ENCODE measurements around the gene PHYH.
"Not testable (repeated sequence)": the region's sequence is repeated elsewhere in the genome, so short reads cannot be mapped to it uniquely, and the experiment has no call there.

PHYH gene

GRCh38 chr10:13337128-13337826 lies 37.4 kb upstream of the PHYH start:
- no peak for TF ChIP-seq POLR2A (IDR thresholded peaks at IDR 0.05; ENCODE audit: low read depth, low read length)
- no peak for TF ChIP-seq TAF1 (IDR thresholded peaks at IDR 0.05; ENCODE audit: borderline replicate concordance, low read depth, low read length)
- TF ChIP-seq POLR2AphosphoS5 (IDR thresholded peaks at IDR 0.05; ENCODE audit: low read depth, low read length): no peak
- no peak for FAIRE-seq
- DNase-seq (ENCODE audit: insufficient read length): no peak

- FAIRE-seq (no peak), DNase-seq (ENCODE audit: insufficient read length) (no peak)
- TF ChIP-seq TAF1 (IDR thresholded peaks at IDR 0.05; ENCODE audit: borderline replicate concordance, low read depth, low read length) (no peak), POLR2A (IDR thresholded peaks at IDR 0.05; ENCODE audit: low read depth, low read length) (no peak), POLR2AphosphoS5 (IDR thresholded peaks at IDR 0.05; ENCODE audit: low read depth, low read length) (no peak)
Measured at GRCh38 chr10:13335881-13336280, 36.0 kb upstream of the PHYH start.

- TF ChIP-seq POLR2AphosphoS5 (IDR thresholded peaks at IDR 0.05; ENCODE audit: low read depth, low read length) (no peak), POLR2A (IDR thresholded peaks at IDR 0.05; ENCODE audit: low read depth, low read length) (no peak), TAF1 (IDR thresholded peaks at IDR 0.05; ENCODE audit: borderline replicate concordance, low read depth, low read length) (no peak)
- DNase-seq (ENCODE audit: insufficient read length) (no peak), FAIRE-seq (no peak)
Measured at GRCh38 chr10:13334556-13334955, 34.7 kb upstream of the PHYH start.

- no peak for FAIRE-seq
- no peak for TF ChIP-seq POLR2AphosphoS5 (IDR thresholded peaks at IDR 0.05; ENCODE audit: low read depth, low read length)
- no peak for TF ChIP-seq TAF1 (IDR thresholded peaks at IDR 0.05; ENCODE audit: borderline replicate concordance, low read depth, low read length)
- no peak for TF ChIP-seq POLR2A (IDR thresholded peaks at IDR 0.05; ENCODE audit: low read depth, low read length)
- no peak for DNase-seq (ENCODE audit: insufficient read length)
Measured at GRCh38 chr10:13331646-13332045, 31.8 kb upstream of the PHYH start.

GRCh38 chr10:13330980-13331379 lies 31.1 kb upstream of the PHYH start:
- DNase-seq (ENCODE audit: insufficient read length): not testable (repeated sequence)

GRCh38 chr10:13329565-13329964 lies 29.7 kb upstream of the PHYH start:
- DNase-seq (ENCODE audit: insufficient read length): no peak
- FAIRE-seq: no peak
- no peak for TF ChIP-seq TAF1 (IDR thresholded peaks at IDR 0.05; ENCODE audit: borderline replicate concordance, low read depth, low read length)
- TF ChIP-seq POLR2A (IDR thresholded peaks at IDR 0.05; ENCODE audit: low read depth, low read length): no peak
- no peak for TF ChIP-seq POLR2AphosphoS5 (IDR thresholded peaks at IDR 0.05; ENCODE audit: low read depth, low read length)

More at GRCh38 chr10:13330980-13331379, 31.1 kb upstream of the PHYH start:
- FAIRE-seq: not testable (repeated sequence)

- TF ChIP-seq TAF1 (IDR thresholded peaks at IDR 0.05; ENCODE audit: borderline replicate concordance, low read depth, low read length) (no peak), POLR2A (IDR thresholded peaks at IDR 0.05; ENCODE audit: low read depth, low read length) (no peak)
Measured at GRCh38 chr10:13328613-13329012, 28.7 kb upstream of the PHYH start.

GRCh38 chr10:13328126-13328525 lies 28.3 kb upstream of the PHYH start:
- no peak for DNase-seq (ENCODE audit: insufficient read length)
- TF ChIP-seq POLR2AphosphoS5 (IDR thresholded peaks at IDR 0.05; ENCODE audit: low read depth, low read length): no peak
- TF ChIP-seq POLR2A (IDR thresholded peaks at IDR 0.05; ENCODE audit: low read depth, low read length): no peak
- TF ChIP-seq TAF1 (IDR thresholded peaks at IDR 0.05; ENCODE audit: borderline replicate concordance, low read depth, low read length): no peak
- no peak for FAIRE-seq

More at GRCh38 chr10:13328613-13329012, 28.7 kb upstream of the PHYH start:
- FAIRE-seq: no peak
- no peak for DNase-seq (ENCODE audit: insufficient read length)

GRCh38 chr10:13327534-13327933 lies 27.7 kb upstream of the PHYH start:
- no peak for FAIRE-seq
- TF ChIP-seq POLR2A (IDR thresholded peaks at IDR 0.05; ENCODE audit: low read depth, low read length) (no peak), TAF1 (IDR thresholded peaks at IDR 0.05; ENCODE audit: borderline replicate concordance, low read depth, low read length) (no peak), POLR2AphosphoS5 (IDR thresholded peaks at IDR 0.05; ENCODE audit: low read depth, low read length) (no peak)

GRCh38 chr10:13322615-13323148 lies 22.8 kb upstream of the PHYH start:
- FAIRE-seq (no peak), DNase-seq (ENCODE audit: insufficient read length) (no peak)
- TF ChIP-seq POLR2A (IDR thresholded peaks at IDR 0.05; ENCODE audit: low read depth, low read length) (no peak), TAF1 (IDR thresholded peaks at IDR 0.05; ENCODE audit: borderline replicate concordance, low read depth, low read length) (no peak), POLR2AphosphoS5 (IDR thresholded peaks at IDR 0.05; ENCODE audit: low read depth, low read length) (no peak)

More at GRCh38 chr10:13327534-13327933, 27.7 kb upstream of the PHYH start:
- no peak for DNase-seq (ENCODE audit: insufficient read length)

GRCh38 chr10:13321576-13321975 lies 21.7 kb upstream of the PHYH start:
- TF ChIP-seq POLR2AphosphoS5 (IDR thresholded peaks at IDR 0.05; ENCODE audit: low read depth, low read length): no peak
- TF ChIP-seq TAF1 (IDR thresholded peaks at IDR 0.05; ENCODE audit: borderline replicate concordance, low read depth, low read length): no peak
- no peak for TF ChIP-seq POLR2A (IDR thresholded peaks at IDR 0.05; ENCODE audit: low read depth, low read length)
- FAIRE-seq: no peak
- no peak for DNase-seq (ENCODE audit: insufficient read length)

- no peak for DNase-seq (ENCODE audit: insufficient read length)
- FAIRE-seq: no peak
- TF ChIP-seq POLR2A (IDR thresholded peaks at IDR 0.05; ENCODE audit: low read depth, low read length): no peak
- TF ChIP-seq POLR2AphosphoS5 (IDR thresholded peaks at IDR 0.05; ENCODE audit: low read depth, low read length): no peak
- no peak for TF ChIP-seq TAF1 (IDR thresholded peaks at IDR 0.05; ENCODE audit: borderline replicate concordance, low read depth, low read length)
Measured at GRCh38 chr10:13319166-13319565, 19.3 kb upstream of the PHYH start.

Measured in GM12892 (cell line).